Stimulated activated CD8-positive, alpha-beta memory T cell treated with anti-CD3 and anti-CD28 coated beads, Interleukin-7, amount 100 ng/mL, for 4 hours (primary cell): ENCODE measurements around the gene KIF26B.
"Not testable (repeated sequence)": the region's sequence is repeated elsewhere in the genome, so short reads cannot be mapped to it uniquely, and the experiment has no call there.

Experiments
- DNase-seq, 2 donors: peaks; one replicate each; pipeline ENCODE4 v3.0.0-alpha.2; 2020; ENCODE audit warnings: low read depth in 2 of 2

KIF26B gene

GRCh38 chr1:245651093-245651492, 496.3 kb downstream of the KIF26B start:
- no peak for DNase-seq

DNA sequence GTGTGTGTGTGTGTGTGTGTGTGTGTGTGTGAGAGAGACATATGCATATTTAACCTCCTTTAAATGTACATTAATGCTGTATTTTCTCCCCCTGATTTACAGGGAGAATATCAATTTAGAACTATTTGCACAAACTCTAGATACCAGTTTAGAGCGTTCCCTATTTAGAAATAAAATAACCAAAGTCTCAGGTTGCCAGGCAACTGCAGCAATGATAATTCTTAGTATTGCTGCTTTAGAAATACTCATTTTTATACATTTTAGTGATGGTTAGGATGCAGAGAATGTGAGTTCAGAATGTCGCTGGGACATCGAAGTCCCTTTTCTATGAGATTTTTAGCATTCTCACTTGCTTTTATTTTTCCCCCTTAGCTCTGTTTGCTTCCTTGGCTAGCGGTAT, 497.3 kb downstream of the KIF26B start:
- DNase-seq: no peak

- DNase-seq: no peak
These were observed 498.1 kb downstream of the KIF26B start for GRCh38 chr1:245652660-245653427.

DNA sequence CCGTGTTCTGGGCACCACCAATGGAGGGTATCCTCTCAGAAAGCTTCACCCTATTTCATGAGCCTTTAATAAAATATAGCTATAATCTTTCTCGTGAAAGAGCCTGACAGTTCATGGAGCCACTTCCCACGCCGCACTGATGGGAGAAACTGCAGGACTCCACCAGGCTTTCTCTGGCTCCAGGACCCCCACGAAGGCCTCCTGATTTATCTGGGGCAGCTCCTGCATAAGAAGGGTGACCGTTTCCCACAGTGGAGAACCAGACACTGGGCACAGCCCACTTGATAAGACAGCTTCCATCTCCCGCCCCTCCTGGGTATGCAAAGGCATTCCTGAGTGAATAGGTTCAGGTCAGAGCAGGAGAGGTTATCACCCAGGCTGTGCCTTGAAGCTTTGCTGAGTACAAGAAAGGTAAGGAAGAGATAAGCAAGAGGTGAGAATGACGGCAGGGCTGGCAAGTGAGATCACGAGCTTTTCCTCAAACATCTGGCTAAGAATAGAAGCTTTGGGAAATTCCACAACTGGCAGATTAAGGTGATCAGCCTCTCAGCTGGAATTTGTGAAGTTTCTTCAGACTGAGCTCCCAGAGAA, 499.8 kb downstream of the KIF26B start:
- no peak for DNase-seq

DNA sequence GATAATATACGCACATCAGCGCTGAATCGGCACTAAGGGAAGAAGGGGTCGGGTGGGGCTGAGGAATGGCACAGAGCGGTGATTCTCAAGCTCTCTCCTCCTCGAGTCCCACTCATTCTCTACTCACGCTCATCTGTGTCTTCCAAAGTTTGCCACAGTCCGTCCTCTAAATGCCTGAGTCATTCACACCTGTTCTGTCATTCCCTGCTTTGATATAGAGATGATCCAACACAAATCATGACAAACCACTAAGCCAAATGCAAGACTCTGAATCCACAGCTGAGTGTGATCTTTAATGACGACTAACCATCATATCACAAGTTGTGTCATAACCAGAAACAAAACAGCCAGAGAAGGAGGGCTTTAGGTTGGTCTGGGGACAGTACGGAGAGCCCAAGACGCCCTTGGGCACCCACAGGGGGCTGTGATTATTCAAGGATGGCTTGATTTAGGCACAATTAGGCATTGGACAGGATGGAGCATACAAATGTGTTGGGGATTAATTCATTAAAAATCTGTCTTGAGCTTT, 501.5 kb downstream of the KIF26B start:
- no peak for DNase-seq

DNA sequence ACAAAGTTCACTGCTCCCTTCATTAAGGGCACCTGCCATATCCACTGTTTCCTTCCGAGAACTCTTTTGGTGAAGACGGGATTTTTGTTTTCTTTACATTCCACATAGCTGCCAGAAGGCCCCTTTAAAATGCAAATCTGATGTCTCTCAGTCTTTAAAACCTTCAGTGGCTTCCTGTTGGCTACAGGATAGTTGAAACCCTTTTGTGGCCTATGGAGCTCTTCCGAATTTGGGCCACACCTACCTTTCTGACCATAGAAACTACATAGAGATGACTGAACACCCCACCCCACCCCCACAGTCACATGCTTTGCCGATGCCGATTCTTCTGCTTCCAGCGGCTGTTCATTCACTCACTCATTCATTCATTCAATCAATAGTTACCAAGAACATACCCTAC, 502.6 kb downstream of the KIF26B start:
- DNase-seq: no peak

GRCh38 chr1:245663373-245663772, 508.6 kb downstream of the KIF26B start:
- DNase-seq: no peak

DNA sequence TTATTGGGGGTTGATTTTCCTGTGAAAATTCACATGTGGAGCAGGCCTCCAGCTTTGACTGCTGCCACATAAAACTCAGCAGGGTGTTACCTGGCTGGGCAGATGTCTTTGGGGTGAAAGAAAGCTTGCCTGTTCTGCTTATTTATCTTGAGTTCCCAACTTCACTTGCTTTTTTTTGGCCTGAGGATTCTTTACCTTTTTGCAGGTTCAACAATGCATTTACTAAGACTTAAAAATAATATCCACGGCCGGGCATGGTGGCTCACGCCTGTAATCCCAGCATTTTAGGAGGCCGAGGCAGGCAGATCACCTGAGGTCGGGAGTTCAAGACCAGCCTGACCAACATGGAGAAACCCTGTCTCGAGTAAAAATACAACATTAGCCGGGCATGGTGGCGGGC, 509.1 kb downstream of the KIF26B start:
- no peak for DNase-seq

DNA sequence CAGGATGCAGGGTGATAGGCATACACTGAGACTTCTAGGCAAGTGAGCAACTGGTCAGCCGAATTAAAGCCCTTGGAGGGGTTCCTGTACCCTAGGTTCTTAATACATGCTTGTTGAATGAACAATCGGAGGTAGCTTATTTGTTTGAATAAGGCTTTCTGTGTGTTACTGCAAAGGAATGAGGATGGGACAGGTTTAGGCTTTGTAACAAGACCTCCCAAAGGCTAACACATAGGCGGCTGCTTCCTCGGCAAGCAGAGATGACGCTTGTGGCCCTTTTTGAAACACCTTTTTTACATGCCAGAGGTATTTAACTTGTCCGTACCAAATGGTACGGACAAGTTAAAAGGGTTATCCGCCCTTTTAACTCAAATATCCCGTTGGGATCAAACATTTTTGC, 511.6 kb downstream of the KIF26B start:
- DNase-seq: no peak

DNA sequence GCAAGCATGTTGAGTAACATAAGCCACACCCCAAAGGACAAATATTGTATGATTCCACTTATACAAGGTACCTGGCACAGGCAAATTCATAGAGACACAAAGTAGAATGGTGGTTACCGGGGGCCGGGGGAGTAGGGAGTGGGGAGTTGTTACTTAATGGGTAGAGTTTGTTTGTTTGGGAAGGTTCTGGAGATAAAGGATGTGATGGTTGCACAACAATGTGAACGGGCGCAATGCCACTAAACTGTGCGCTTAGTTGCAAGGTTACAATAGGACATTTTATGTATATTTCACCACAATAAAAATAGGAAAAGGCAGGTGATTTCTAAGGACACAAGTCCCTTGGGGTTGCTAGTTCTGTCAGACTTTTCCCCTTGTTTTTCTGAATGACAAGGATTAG, 516.6 kb downstream of the KIF26B start:
- DNase-seq: no peak

DNA sequence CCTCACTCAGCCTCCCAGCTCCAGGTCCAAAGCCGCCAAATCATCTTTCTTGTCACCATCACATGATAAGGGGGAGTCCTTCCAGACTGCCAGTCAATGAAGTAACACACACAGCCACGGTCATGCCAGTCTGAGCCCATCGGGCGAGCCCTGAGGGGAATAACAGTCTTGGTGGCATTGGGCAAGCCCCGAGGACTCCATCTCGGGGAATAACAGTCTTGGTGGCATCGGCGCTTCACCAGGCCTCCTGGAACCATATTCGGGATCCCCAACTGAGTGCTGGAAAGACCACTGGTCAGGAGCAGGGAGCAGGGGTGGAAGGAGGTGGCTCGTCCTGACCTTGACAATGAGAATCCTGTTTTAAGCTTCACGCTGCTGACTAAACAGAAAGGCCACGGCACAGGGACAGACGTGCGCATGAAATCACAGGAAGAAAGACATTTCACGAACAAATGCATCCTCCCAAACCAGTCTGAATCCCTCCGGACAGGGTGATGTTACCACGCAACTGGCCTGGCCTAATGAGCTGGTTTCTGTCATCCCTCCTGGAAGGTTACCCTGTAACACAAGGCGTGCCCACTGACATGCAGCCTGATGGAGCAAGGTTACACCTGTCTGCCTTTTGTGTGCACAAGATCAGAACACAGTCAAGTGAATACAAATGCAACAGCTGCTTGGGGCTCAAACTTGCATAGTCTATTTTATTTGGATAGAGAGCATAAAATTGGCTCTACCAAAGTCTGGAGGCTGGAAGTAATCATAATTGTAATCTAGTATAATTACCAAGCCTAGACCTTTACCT, 517.4 kb downstream of the KIF26B start:
- no peak for DNase-seq

DNA sequence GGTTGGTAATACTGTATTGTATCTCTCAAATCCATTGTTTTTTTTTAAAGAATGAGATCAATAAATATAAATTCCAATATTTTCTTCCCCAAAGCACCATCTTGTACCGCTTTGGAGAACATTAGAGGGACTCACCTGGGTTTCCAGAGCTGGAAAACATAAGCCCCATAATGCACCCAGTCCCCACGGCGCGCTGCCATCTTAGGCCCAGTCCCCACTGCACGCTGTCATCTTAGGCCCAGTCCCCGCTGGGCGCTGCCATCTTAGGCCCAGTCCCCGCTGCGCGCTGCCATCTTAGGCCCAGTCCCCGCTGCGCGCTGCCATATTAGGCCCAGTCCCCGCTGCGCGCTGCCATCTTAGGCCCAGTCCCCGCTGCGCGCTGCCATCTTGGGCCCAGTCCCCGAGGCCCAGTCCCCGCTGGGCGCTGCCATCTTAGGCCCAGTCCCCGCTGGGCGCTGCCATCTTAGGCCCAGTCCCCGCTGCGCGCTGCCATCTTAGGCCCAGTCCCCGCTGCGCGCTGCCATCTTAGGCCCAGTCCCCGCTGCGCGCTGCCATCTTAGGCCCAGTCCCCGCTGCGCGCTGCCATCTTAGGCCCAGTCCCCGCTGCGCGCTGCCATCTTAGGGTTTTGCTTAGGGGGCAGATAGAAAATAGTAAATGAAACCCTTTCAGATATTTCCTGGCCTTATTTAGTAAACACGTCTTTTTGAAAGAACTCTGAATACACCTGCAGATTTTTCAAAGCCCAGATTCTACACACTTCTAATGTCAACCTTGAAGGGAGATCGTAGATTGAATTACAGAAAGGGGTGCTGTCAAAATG, 518.3 kb downstream of the KIF26B start:
- DNase-seq: not testable (repeated sequence)

GRCh38 chr1:245673881-245674414, 519.2 kb downstream of the KIF26B start:
- no peak for DNase-seq

GRCh38 chr1:245677461-245678240, 522.9 kb downstream of the KIF26B start:
- no peak for DNase-seq

DNA sequence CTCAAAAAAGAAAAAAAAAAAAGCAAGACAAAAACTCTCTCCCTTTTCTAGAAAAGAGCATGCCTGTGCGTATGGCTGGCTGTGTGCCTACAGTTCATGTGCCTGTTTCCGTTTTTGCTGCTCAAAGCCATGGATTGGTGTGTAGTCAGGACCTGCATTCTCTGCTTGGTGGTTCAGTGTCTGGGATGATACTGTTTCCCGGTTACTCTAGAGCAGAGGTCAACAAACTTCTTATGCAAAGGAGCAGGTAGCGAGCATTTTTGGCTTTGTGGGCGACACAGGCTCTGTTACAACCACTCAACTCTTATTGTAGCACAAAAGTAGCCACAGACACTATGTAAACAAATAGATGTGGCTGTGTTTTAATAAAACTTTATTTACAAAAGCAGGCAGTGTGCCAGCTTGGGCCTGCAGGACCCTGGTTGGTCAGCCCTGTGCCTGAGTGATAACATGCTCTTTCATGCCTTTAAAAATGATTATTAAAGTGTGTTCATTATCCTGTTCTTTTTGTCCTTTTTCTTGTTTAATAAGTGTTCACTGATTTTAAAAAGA, 524.2 kb downstream of the KIF26B start:
- DNase-seq: no peak

DNA sequence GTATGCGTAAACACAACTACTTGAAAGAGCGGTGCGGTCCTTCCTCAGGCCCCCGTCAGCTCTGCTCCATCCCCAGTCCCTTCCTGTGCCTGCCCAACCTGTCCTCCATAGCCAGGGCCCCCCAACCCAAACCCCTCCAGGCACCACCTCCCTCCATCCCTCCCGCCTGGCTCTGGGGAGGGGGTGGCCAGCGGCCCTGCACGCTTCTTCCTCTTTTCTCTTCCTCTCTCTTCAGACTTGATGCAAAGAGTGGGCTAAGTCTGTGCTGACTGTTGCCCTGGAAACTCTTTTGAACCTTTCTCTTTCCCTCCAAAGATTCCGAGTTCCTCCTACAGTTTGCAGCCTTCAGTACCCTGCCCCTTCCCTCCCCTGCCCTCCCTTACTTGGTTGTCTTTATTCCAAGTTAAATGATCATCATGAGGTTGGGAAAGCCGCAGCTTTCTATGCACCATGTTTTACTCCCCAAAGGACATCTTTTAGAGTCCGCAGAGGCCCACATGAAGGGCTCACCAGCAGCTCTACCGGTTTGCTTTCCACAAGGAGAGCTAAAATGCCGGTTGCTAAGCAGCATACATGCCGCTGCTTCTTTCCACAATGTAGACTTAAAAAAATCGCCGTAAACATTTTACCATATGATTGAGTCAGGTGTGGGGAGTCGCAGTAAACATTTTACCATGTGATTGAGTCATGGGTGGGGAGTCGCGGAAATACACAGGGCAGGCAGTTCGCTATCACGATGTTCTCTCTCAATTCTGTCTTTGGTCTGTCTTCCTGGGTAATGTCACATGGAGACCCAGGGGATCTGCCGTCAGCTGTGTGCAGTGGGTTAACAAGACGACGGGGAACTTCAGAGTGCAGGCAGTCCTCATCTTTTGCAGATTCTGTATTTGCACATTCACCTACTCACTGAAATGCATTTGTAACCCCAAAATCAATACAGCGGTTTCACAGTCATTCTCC, 525.3 kb downstream of the KIF26B start:
- no peak for DNase-seq

DNA sequence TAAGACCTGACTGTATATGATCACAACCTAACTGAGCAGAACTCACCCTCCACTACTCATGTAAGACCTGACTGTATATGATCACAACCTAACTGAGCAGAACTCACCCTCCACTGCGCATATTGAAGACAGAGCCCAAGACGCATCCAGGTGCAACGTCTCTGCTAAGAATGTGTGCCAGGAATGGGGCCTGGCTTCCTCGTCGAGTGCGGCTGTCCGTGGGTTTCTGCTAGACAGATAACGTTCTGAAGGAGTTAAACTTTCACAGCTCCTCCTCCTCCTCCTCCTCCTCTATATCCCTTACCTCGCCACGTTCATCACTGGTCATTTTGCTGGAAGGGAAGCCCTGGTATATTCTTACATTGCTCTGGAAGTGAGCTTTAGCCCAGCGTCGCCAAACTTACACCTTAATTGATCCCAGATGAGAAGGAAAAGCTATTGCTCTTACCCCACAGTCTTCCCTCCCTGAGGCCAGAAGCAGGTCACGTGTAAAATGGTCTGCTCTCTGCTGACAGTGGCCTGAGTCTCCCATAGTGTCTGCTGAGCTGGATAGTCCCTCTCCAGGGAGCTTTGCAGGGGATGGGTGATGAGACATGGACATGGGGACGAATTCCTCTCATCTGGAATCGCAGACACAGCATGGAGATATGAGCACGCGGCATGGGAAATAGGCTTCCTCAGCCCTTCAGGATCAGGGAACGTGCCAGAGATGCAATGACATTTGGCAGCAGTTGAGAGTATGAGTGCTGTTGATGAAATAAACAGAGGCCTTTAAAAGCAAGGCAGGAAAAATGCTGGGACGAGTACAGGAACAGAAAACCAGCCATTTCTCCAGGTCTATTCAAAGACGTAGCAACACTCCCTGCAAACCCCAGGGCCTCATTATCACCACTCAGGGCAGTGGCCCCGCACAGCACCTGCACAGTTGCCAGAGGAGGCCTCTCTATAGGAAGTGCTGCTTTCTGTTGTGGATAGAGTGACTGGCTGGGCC, 528.1 kb downstream of the KIF26B start:
- DNase-seq: no peak

DNA sequence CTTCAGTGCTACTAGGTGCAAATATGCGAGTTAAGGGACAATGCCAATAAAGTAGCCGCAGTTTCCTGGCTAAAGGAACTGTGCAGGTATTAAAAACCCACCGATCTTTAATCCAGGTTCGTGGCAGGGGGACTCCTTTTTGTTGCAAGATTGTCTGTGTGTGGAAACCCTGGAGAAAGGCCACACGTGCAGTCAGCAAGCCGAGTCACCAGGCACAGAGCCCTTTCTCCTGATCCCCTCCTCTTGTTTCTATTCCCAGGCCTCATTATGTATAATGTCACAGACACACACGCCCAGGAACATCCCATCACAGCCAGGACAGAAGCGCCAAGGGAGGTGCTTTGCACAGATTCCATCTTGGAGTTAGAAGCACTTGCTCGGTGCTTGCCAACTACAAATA, 528.9 kb downstream of the KIF26B start:
- DNase-seq: no peak
